ENCODE results near the gene SMARCA2.

The SMARCA2 gene

DNA sequence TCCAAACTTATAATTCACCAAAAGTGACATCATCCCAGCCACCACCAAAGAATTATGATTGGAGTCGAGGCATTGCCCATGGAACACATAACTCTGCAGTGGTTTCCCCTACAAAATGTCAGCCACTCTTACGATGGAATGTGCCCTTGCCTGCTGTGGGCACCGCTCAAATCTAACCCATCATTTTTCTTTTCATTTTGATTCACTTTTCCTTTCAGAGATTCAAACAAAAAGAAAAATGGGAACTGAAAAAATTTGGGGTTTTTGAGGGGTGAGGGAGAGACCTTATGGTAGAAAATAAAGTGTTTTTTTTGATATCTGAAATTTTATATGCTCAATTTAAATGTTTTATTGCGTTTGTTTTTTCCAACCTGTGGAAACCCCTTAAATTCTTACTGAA lies 28.1 kb downstream of the SMARCA2 start:
- Histone ChIP-seq H3K36me3 (ENCODE audit: control insufficient read depth, insufficient read depth, low read length) (no peaks in the 10 kb centered on the region; the same call in 1 of the 2 replicates), H3K4me3 (ENCODE audit: low read depth, low read length) (no peak overlapping the region), H3K9me3 (ENCODE audit: control insufficient read depth, insufficient read depth, low read length) (no peaks in the 10 kb centered on the region), H3K4me1 (ENCODE audit: control insufficient read depth, insufficient read depth, low read length) (peaks cover 19% of the 10 kb centered on the region), H3K27me3 (ENCODE audit: control insufficient read depth, insufficient read depth, low read length) (peaks cover 30% of the 10 kb centered on the region), H3K9ac (ENCODE audit: low read depth, low read length) (no peak overlapping the region), H3K27ac (ENCODE audit: low read depth, low read length) (no peak overlapping the region)

DNA sequence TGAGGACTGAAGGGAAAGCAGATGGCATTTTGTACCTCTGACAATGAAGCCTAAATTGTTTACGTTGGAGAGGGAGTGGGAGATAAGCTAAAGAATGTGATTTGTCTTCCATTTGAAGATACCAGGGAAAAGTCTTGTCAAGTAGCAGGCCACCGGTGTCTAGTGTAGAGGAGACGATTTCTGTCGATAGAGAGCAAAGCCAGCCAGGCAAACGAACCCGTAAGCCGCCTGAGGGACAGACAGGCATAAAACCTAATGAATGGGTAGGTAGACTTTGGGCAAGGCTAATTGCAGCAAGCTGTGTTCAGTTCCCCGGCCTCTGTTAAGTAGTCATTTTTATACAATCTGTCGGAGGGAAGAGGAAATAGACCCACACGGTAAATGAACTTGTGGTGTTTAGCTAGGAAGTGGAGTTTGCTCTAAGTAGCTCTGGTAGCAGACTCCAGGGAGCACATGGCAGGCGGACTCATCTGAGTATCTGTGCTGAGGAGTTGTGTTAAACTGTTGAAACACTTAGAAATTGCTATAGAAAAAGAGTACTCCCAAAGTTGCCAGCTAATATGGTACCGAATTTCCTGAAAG lies 28.8 kb downstream of the SMARCA2 start:
- H3K9ac ChIP-seq (ENCODE audit: low read depth, low read length) = no peak overlapping the region
- peaks cover 19% of the 10 kb centered on the region for H3K4me1 ChIP-seq (ENCODE audit: control insufficient read depth, insufficient read depth, low read length)
- H3K4me3 ChIP-seq (ENCODE audit: low read depth, low read length) = no peak overlapping the region
- H3K27ac ChIP-seq (ENCODE audit: low read depth, low read length) = no peak overlapping the region
- no peaks in the 10 kb centered on the region; the same call in 1 of the 2 replicates for H3K36me3 ChIP-seq (ENCODE audit: control insufficient read depth, insufficient read depth, low read length)
- H3K9me3 ChIP-seq (ENCODE audit: control insufficient read depth, insufficient read depth, low read length) = no peaks in the 10 kb centered on the region
- peaks cover 31% of the 10 kb centered on the region for H3K27me3 ChIP-seq (ENCODE audit: control insufficient read depth, insufficient read depth, low read length)

DNA sequence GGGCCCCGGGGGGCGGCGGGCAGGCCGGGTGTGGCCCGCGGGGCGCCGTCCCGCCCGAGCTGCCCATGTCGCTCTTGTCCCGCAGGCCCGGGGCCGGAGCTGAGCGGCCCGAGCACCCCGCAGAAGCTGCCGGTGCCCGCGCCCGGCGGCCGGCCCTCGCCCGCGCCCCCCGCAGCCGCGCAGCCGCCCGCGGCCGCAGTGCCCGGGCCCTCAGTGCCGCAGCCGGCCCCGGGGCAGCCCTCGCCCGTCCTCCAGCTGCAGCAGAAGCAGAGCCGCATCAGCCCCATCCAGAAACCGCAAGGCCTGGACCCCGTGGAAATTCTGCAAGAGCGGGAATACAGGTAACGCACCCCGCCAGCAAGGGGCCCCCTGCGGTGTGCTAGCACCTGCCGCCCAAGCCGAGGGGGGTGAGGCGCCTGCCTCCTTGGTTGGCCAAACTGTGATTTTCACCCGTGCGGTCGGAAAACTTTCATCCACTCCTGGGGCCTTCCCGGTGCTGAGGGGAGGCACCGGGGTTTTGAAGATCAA lies 32.1 kb downstream of the SMARCA2 start:
- peaks cover 31% of the 10 kb centered on the region for H3K27me3 ChIP-seq (ENCODE audit: control insufficient read depth, insufficient read depth, low read length)
- no peak overlapping the region for H3K27ac ChIP-seq (ENCODE audit: low read depth, low read length)
- H3K4me3 ChIP-seq (ENCODE audit: low read depth, low read length) = peak overlapping the region; percentile 43
- no peaks in the 10 kb centered on the region for H3K36me3 ChIP-seq (ENCODE audit: control insufficient read depth, insufficient read depth, low read length)
- peaks cover 19% of the 10 kb centered on the region for H3K4me1 ChIP-seq (ENCODE audit: control insufficient read depth, insufficient read depth, low read length)
- no peak overlapping the region for H3K9ac ChIP-seq (ENCODE audit: low read depth, low read length)
- no peaks in the 10 kb centered on the region for H3K9me3 ChIP-seq (ENCODE audit: control insufficient read depth, insufficient read depth, low read length)

DNA sequence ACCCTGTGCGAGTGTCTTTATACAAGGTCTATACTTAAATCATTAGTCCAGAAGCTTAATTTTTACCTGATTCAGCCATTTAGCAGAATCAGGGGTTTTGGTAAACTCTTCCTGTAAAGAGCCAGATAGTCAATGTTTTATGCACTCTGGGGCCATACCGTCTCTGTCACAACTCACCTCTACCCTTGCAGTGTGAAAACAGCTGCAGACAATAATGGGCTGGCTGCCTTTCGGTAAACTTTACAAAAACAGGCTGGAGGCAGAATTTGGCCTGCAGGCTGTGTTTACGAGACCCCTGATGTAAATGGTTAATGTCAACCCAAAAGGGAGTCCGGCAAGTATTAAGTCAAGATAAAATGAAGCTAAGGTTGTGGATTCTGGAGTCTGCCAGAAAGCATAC lies 32.8 kb downstream of the SMARCA2 start:
- Histone ChIP-seq H3K27ac (ENCODE audit: low read depth, low read length) (no peak overlapping the region), H3K4me1 (ENCODE audit: control insufficient read depth, insufficient read depth, low read length) (peaks cover 19% of the 10 kb centered on the region), H3K27me3 (ENCODE audit: control insufficient read depth, insufficient read depth, low read length) (peaks cover 31% of the 10 kb centered on the region), H3K36me3 (ENCODE audit: control insufficient read depth, insufficient read depth, low read length) (no peaks in the 10 kb centered on the region), H3K4me3 (ENCODE audit: low read depth, low read length) (peak overlapping the region; percentile 43; the same call in 1 of the 2 replicates), H3K9me3 (ENCODE audit: control insufficient read depth, insufficient read depth, low read length) (no peaks in the 10 kb centered on the region), H3K9ac (ENCODE audit: low read depth, low read length) (no peak overlapping the region)

DNA sequence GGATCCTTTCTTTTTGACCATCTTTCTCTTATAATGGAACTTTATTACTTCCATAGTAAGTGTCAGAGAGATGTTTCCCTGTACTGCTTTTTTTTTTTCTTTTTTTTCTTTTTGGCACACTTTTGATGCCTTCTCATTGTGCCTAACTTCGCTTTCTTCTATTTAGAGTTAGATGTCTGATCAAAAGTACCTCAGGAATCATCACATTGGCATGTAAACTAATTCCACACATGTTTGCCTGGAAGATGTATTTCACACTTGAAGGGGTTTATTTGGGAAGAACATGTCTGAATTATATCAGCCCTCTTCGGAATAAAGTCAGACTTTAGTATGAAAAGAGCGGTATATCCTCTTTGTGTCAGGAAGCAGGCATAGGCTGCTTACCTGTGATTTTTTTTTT lies 35.1 kb downstream of the SMARCA2 start:
- Histone ChIP-seq H3K4me3 (ENCODE audit: low read depth, low read length) (no peak overlapping the region), H3K36me3 (ENCODE audit: control insufficient read depth, insufficient read depth, low read length) (no peaks in the 10 kb centered on the region), H3K9ac (ENCODE audit: low read depth, low read length) (no peak overlapping the region), H3K27me3 (ENCODE audit: control insufficient read depth, insufficient read depth, low read length) (peaks cover 28% of the 10 kb centered on the region), H3K27ac (ENCODE audit: low read depth, low read length) (no peak overlapping the region), H3K4me1 (ENCODE audit: control insufficient read depth, insufficient read depth, low read length) (peaks cover 22% of the 10 kb centered on the region), H3K9me3 (ENCODE audit: control insufficient read depth, insufficient read depth, low read length) (no peaks in the 10 kb centered on the region)

DNA sequence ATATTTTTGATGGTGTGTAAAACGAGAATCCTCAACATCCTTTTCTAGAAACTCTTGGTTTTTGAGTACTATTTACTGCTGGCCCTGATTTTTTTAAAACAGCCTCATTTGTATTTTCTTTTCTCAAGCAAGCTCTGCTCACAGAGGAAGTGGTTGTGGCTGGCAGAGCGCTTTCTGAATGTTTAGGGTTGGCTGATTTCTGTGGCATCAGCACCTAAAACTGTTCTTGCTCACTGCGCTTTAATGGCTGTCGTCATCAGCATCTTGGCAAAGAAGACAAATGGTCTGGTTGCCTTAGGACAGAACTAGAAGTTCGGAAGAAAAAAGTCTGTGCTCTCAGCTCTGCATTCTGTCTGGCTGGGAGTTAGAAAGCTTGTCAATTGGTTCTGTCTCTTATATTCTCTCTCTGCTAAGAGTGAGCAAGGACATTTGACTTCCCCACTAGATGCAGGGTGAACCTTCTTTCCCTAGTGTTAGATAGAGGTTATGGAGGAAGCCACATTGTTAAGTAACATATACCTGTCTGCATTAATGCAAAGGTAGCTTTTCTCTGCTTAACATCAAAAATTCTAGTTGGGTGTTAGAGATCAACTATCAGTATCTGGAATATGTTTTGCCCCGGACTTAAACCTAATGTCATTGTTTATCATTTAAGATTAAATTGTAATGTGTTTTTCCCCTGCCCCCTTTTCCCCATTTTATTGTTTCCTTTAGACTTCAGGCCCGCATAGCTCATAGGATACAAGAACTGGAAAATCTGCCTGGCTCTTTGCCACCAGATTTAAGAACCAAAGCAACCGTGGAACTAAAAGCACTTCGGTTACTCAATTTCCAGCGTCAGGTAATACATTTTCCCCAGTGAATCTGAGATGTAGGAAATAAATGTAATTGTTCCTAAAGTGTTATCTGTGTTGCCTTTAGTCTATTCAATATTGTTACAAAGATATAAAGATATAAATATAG lies 39.0 kb downstream of the SMARCA2 start:
- Histone ChIP-seq H3K36me3 (ENCODE audit: control insufficient read depth, insufficient read depth, low read length) (no peaks in the 10 kb centered on the region), H3K27me3 (ENCODE audit: control insufficient read depth, insufficient read depth, low read length) (no peaks in the 10 kb centered on the region), H3K9ac (ENCODE audit: low read depth, low read length) (no peak overlapping the region), H3K4me3 (ENCODE audit: low read depth, low read length) (no peak overlapping the region), H3K9me3 (ENCODE audit: control insufficient read depth, insufficient read depth, low read length) (no peaks in the 10 kb centered on the region), H3K27ac (ENCODE audit: low read depth, low read length) (no peak overlapping the region), H3K4me1 (ENCODE audit: control insufficient read depth, insufficient read depth, low read length) (peaks cover 12% of the 10 kb centered on the region)

DNA sequence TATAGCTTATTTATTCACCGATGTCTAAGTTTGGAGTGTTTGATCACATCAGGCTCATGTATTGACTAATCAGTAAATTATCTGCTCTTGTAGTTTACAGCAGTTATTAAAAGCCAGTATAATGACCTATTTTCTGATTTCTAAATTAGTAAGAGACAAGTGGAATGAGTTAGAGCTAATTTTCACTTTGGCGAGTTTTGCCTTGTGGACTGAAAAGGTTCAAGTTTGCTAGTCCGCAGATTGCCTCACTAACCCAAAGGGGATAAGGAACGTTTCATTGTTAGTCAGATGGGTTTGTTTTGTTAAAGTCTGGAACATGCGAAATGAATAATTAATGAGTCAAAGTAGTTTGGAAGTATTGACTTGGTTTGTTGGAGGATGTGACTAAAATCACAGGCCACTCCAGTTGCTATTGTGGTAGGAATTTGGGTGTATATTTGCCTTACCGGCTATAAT lies 40.1 kb downstream of the SMARCA2 start:
- Histone ChIP-seq H3K9me3 (ENCODE audit: control insufficient read depth, insufficient read depth, low read length) (no peaks in the 10 kb centered on the region), H3K4me1 (ENCODE audit: control insufficient read depth, insufficient read depth, low read length) (peaks cover 12% of the 10 kb centered on the region), H3K9ac (ENCODE audit: low read depth, low read length) (no peak overlapping the region), H3K27ac (ENCODE audit: low read depth, low read length) (no peak overlapping the region), H3K27me3 (ENCODE audit: control insufficient read depth, insufficient read depth, low read length) (no peaks in the 10 kb centered on the region), H3K36me3 (ENCODE audit: control insufficient read depth, insufficient read depth, low read length) (no peaks in the 10 kb centered on the region), H3K4me3 (ENCODE audit: low read depth, low read length) (no peak overlapping the region)

DNA sequence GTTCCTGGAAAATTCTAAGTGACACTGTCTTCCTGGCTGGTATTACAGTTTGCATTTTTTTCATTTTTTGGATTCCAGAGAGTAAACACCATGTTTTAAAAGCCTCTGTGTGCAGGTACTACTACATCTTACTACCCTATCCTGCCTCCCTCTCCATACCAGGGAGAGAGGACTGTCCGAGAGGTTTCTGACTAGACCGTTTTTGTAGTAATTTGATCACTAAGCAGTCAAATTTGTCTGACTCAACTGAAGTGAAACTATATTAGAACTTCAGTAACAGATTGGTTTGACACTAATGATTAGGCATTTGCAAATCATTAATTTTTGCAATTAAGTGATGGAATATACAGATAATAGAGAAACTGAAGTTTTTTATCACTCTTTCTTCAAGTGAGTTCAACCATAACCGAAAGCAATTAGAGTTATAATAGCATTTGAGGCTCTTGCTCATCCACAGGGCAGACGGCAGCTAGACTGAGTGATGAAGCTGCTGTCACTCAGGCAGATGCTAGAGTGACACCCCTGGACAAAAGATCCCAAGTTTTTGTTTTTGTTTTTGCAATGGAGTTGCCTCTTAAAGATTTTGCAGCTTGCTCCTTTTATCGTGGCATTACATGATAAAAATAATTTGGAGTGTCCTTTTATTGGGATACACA lies 44.3 kb downstream of the SMARCA2 start:
- Histone ChIP-seq H3K27ac (ENCODE audit: low read depth, low read length) (no peak overlapping the region), H3K27me3 (ENCODE audit: control insufficient read depth, insufficient read depth, low read length) (no peaks in the 10 kb centered on the region), H3K4me3 (ENCODE audit: low read depth, low read length) (no peak overlapping the region), H3K9me3 (ENCODE audit: control insufficient read depth, insufficient read depth, low read length) (no peaks in the 10 kb centered on the region), H3K4me1 (ENCODE audit: control insufficient read depth, insufficient read depth, low read length) (peaks cover 7% of the 10 kb centered on the region), H3K9ac (ENCODE audit: low read depth, low read length) (no peak overlapping the region), H3K36me3 (ENCODE audit: control insufficient read depth, insufficient read depth, low read length) (no peaks in the 10 kb centered on the region)

DNA sequence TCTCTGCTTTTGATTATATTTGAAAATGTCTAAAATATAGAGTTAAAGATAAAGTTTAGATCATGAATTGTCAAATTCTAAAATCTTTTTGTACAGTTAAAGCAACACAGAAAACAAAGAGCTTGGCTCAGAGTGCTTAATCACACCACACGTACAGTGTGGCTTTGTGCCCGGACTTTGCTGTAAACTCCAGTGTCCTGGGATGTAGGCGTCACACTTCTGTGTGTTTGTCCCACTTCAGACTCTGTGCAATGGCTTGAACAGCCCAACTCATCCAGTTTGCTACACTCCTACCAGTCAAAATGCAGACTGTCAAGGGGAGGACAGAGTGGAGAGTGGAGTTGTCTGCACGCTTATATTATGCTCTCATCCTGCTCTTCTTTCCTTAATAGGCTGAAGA lies 45.3 kb downstream of the SMARCA2 start:
- Histone ChIP-seq H3K4me1 (ENCODE audit: control insufficient read depth, insufficient read depth, low read length) (peaks cover 2% of the 10 kb centered on the region), H3K9me3 (ENCODE audit: control insufficient read depth, insufficient read depth, low read length) (no peaks in the 10 kb centered on the region), H3K27me3 (ENCODE audit: control insufficient read depth, insufficient read depth, low read length) (no peaks in the 10 kb centered on the region), H3K9ac (ENCODE audit: low read depth, low read length) (no peak overlapping the region), H3K36me3 (ENCODE audit: control insufficient read depth, insufficient read depth, low read length) (no peaks in the 10 kb centered on the region), H3K4me3 (ENCODE audit: low read depth, low read length) (no peak overlapping the region), H3K27ac (ENCODE audit: low read depth, low read length) (no peak overlapping the region)

DNA sequence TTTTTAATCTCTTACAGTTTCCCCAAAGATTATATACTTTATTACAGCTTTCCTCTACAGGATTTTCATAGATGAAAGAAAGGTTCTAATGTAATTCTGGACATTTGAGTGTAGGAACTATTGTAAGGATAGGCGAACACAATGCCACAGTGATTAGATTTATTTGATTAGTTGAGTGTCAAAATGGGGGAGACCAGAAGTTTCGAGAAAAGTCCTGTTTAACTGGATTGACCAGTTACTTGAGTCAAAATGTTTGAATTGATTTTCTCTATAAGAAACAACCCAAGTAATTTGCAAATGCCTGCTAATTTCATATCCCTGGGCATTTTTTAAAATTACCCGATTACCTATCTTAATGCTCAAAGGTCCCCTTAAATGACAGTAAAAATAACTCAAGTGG lies 50.6 kb downstream of the SMARCA2 start:
- H3K9me3 ChIP-seq (ENCODE audit: control insufficient read depth, insufficient read depth, low read length) = no peaks in the 10 kb centered on the region
- H3K36me3 ChIP-seq (ENCODE audit: control insufficient read depth, insufficient read depth, low read length) = no peaks in the 10 kb centered on the region
- no peaks in the 10 kb centered on the region for H3K27me3 ChIP-seq (ENCODE audit: control insufficient read depth, insufficient read depth, low read length)
- no peaks in the 10 kb centered on the region for H3K4me1 ChIP-seq (ENCODE audit: control insufficient read depth, insufficient read depth, low read length)
- no peak overlapping the region for H3K9ac ChIP-seq (ENCODE audit: low read depth, low read length)
- no peak overlapping the region for H3K4me3 ChIP-seq (ENCODE audit: low read depth, low read length)
- H3K27ac ChIP-seq (ENCODE audit: low read depth, low read length) = no peak overlapping the region

Data from HUES48 (cell line).